NCI-H187 (cell line): Measurements from ENCODE around the gene SLX4IP.

Experiments used
- DNase-seq, 2 experiments: peaks; one replicate each; lab custom pipeline; 2025; lab: John Stamatoyannopoulos, UW

The SLX4IP gene

DNA sequence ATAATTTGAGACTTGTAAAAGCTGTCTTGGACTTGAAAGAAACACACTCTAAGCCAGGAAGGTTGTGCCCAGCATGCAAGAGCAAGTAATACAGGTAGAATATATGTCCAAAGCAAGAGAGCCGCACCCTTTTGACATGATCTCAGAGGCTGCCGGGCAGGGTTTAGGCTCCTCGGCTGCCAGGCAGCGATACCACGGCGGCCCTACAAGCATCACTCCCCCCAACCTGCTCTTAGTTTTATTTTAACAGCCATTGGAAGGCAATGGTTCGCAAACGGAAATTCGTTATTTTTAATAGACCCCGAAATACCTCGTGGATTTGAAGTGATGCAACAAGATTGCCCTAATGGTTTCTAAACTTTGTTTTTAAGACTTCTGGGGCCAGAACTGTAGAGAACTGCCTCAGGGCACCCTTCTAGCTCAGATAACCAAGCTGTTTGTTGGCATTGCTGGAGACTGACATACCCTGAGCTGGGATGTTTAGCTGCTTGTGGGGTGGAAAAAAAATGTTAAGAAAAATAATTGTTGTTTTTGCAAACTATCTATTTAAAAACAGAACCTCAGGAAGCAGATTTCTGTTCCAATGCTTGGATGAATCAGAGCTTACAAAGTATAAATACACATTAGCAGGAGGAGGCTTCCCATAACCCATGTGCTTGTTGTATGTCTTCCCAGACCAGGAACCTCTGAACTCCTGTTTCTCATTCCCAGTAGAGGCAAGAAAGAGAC is 199.7 kb downstream of the SLX4IP start:
- DNase-seq: no peak

DNA sequence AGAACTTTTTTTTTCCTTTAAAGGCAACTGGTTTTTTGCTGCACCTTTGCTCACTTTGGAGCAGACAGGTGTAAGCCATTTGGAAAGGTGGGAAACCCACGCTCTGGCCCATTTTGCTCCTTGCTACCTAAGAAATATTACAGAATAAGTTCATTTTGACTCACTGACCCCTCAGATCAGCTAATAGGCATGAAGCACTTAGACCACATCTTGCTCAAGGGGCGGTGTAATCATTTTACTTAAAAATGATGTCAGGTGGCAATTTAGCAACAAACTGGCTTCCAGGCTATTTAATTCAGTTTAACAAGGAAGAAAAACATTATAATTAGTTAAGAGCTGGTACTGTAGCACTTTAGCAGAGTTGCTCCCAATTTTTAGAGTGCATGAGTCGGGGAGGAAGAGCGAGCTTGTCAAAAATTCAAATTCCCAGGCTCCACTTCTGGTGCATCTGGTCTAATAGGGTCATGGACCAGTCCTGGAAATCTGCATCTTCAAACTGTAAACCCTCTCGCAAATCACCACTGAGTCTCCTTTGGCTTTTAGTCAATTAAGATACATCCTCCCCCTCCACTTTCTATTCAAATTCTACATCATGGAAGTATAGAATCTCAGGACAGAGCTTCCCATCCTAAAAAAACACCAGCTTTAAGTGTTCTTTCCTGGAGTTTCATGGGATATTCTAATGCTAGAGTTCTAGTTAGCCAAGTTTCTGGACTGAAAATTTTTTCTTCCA is 200.5 kb downstream of the SLX4IP start:
- no peak for DNase-seq

DNA sequence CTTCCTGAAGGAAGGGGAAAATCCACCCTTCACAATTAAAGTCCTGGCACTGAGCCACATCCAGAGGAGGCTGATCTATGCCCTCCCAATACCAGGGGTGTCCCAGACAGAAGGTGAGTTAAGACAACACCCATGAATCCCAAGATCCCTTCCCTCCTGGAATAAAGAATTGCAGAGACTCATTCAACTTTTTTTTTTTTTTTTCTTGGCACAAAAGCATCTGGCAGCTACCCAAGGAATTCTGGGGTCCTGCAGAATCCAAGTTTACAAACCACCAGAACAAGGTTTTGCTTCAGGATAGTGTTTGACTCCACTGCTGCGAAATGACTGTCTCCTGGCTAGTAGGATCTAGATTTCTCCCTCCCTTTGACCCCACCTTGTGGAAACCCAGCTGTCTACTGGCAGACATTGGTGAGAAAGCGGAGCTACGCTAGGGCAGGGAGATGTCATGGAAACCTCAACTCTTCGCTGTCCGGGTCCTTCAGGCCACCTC is 201.3 kb downstream of the SLX4IP start:
- no peak for DNase-seq

DNA sequence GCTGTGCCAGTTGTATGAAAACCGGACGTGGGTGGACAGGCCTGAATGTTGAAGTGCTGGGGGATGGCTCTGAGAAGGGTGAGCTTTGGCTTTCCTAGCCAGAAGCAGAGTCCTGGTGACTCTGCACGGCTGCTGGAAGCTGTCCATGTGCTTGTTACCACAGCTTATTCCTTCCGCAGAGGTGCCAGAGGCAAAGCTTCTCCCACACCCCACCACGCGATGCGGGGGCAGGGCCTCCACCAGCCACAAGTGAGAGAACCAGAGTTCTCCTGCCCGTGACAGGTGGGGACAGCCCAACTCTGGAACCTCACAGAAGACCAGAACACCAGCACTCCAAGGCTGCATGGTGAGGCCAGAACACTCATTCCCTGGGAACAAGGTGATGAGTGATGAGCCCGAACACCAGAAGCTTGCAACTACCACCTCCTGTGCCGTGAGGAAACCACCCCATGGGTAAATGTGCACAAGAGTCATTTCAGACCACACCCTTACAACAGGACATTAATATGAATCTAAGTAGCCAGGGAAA is 202.0 kb downstream of the SLX4IP start:
- no peak for DNase-seq

DNA sequence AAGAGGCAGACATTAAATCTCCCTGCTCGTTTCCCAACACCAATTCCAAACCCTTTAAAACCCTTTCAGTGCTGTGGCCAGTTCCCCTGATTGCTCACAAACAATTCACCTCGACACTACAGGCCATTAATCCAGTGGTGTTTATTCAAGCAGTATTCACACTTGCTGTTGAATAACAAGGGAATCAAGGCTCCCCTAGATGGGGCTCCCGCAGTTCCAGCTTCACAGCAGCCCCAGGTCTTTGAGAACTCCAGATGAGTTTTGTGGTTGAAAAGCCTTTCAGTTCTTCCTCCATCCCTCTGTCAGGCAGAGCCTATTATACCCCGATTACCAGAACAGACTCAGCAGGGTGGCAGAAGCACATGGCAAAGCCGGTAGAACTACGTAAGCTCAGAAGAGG is 202.5 kb downstream of the SLX4IP start:
- no peak for DNase-seq

DNA sequence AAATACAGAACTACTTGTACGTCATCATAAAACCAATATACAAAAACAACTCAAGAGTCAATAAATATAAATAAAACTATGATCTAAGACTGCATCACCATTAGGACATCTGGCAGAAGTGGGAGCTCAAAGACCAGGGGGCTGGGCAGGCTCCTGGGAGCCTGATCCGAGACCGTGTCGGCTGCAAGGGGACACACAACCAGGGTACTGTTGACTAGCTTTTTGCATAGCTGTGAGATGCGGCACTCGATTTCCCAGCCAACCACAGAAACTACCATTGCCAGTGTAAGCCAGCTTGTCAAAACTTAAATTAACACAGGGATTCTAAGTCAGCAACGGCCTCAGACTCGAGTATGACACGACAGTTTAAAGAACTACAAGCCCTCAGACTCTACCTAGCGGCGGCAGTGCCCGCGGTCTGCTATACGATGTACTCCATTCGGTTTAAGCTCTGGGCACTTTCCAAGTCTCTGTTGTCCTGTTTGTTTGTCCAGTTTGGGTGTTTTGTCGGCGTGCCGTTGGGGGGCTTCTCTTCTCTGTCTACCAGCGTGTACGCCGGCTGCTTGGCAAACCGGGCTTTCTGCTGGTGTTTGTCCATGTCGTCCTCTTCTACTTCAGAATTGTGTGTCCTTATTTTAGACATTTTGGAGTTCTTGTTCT is 204.1 kb downstream of the SLX4IP start:
- DNase-seq: no peak

DNA sequence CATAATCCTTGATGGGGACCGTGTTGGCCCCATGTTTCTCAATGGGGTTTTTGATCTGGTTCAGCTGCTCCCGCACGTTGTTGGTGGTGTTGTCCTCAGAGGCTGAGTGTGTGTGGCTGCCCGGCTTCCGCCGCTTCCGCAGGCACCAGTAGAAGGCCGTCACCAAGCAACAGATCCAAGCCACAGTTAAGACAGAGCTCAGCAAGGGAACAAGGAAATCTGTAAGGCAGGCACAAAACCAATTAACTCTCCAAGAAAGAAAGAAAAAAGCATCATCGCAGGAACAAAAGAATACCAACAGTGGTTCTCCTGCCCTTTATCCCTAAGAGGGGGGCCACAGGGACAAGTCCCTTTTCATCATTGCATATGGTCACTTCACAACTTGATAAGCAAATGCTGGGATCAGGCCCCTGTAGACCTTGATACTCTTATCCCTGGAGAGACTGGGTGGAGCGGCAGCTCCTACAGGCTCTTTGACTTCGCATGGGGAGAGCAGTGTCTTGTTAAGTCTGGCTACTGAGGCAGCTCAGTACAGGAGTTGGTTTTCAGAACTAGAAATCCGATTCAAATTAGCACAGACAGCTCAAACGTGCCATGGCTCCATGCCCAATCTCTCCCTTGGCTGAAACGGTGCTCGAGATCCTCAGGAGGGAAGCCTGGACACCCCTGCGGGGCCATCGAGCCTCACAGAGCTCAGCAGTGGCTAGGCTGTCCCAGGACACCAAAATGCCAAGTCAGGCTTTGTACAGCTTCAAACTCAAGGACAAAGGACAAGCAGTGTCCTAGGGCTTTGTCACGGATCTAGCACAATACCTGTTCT is 204.8 kb downstream of the SLX4IP start:
- no peak for DNase-seq

DNA sequence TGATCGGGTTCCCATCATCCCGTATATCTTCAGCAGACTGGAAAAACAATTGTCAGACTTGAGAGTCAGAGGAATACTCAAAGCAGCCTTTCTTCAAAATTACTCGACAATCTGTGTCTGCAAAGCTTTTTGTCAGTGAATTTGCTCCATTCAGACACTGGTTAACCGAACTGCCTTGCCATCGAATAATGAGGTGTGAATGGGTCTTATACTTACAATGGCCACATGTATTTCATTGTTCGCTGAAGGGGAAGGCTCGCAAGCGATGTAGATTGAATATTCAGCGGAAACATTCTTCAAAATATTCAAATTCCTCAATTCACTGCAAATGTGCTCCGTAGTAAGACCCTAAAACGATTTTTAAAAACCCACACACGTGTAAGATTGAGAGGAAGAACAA is 205.8 kb downstream of the SLX4IP start:
- DNase-seq: no peak

DNA sequence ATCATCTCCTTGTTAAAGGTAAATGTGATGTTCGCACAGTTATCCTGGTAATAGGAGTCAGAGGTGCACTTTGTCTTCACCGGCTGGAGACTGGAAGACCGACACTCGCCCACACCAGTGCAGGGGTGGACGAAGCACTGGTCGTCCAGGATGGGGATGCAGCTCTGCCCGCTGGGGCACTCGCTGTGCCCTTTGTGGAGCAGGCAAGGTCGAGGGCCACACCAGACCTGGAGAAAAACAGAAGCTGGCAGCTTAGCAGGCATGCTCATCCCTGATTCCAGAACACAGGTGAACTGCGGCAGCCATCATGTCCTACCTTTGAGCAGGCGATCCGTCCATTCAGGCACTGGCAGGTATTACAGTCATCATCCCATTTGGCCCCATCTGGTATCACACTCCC is 206.4 kb downstream of the SLX4IP start:
- DNase-seq: no peak

DNA sequence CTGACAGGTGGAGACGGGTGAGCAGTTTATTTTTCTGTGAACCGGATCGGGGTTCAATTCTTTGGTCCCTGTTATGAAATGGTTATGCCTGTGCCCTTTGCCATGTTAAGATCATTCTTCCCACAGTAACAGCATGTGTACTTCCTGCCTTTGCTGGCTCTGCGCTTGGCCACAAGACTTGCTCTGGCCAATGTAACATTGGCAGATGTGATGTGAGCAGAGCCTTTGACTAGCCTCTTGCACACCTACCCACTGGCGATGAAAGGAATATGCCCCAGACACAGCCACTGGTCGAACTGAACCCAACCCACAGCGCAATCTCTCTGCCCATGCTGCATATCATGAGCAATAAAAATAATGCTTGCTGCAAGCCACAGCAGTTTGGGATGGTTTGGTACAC is 206.8 kb downstream of the SLX4IP start:
- no peak for DNase-seq

DNA sequence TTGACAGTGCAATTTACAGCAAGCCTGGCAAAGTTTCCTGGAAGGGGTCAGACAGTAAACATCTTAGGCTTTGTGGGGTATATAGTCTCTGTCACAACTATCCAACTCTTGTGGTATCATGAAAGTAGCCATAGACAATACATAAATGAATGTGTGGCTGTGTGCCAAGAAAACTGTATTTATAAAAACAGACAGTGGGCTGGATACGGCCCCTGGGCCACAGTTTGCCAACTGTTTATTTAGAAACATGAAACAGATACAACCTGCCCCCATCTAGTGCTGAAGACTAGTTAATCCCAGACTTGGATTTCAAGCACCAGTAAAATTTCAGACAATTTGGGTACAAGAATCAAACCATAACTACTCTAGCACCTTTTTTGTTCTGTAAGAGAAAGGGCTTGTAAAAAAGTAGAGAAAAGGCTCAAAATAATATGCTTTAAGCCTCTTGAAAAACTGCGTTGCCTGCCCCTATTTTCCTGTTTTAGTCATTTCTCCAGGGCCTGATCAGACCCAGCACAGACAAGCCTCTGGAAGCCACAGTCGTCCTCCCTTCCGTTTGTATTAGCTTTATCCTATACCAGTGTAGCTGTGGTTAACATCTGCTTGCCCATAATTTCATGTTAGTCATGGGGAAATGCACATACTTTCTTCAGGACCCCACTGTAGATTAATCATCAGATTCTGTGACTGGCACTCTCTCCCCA is 207.9 kb downstream of the SLX4IP start:
- DNase-seq: no peak

DNA sequence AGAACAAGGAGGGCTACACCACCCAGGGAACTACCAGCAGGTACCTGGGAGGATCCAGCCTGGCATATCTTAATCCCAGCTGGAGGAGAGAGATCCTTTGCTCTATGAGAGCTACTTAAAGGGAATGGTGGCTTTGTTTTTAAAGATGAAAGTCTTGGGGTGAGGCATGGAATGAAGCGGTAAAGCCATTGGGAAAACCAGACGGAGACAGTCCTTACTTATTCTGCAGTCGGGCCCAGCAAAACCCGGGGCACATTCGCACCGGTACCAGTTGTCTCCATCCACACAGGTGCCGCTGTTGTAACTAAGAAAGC is 208.4 kb downstream of the SLX4IP start:
- DNase-seq: no peak

DNA sequence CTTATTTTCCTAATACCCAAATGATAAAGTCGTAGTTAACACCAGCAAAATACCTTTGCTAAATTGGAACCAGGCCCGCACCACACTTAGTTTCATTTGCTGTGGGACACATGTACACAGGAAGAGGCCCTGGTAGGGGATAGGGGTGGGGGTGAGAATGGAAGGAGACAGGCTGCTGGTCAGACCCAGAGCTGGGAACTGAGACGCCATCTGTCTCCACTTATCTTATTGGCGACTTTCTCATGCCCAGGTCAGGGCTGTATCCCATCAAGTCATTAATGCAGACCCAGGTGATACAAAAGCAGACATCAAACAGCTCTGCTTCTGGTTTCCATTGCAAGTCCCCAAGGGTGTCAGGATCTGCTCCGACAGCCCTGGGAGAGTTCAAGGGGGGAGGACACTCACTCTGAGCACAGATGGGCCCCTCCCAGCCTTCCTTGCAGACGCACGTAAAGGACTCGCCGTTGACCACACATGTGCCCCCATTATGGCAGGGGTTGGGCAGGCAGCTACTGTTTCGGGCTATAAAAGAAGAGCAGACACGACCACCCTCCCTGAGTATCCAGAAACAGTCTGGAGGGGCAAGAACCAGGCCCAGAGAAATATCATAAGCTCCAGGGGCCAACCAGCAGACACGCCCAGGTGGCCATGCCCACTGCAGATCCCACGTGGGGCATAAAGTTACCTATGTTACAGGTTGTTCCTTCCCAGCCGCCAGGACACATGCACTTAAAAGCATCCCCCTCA is 209.5 kb downstream of the SLX4IP start:
- no peak for DNase-seq

DNA sequence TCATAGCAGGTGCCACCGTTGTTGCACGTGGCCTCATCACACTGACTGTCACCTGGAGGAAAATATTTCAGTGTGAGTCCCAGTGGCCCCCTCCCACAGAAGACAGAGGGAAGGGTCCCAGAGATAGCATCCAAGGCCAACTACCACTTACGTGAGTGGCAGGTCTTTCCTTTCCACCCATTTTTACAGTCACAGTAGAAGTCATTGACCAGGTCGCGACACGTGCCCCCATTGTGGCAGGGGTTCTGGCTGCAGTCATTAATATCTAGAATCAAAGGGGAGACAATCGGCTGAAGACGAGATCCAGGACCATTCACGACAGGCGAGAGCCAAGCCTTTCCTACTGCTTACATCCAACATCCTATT is 210.1 kb downstream of the SLX4IP start:
- DNase-seq: no peak

DNA sequence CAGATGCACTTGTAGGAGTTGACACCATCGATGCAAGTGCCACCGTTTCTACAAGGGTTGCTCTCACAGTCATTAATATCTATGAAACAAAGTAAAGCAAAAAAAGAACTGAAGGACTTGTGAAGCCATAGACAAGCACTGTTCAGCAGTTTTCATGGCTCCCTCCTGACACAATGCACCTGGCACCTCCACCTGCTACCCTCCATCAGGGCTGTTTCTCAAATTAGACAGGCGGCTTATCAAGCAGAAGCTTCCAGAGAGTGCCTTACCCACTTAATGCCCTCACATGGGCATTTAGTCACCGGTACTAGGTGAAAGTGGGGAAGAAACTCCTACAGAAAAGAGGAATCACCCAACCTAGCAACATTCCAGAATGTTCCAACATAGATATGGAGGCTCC is 210.9 kb downstream of the SLX4IP start:
- DNase-seq: no peak

DNA sequence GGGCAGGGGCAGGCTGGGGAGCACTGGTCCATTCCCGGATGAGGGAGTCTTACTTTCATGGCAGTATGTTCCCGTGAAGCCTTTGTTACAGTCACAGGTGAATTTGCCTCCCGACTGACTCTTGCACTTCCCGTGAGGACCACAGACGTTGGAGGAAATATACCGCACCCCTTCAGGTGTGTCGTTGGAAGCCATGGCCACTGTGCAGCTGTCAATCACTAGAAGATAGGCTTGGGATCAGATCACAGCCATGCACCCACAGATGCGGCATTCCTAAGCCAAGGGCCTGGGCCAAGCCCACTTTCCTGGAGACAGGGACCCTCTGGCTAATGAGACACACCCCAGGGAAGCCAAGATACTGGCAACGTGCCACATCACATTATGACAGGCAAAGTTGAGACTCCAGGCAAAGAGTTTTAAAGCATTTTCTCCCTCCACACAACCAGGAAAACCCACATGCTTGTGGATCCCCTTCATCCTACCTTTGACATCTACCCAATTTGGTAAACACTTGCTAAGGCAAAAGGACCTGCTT is 211.8 kb downstream of the SLX4IP start:
- DNase-seq: no peak

DNA sequence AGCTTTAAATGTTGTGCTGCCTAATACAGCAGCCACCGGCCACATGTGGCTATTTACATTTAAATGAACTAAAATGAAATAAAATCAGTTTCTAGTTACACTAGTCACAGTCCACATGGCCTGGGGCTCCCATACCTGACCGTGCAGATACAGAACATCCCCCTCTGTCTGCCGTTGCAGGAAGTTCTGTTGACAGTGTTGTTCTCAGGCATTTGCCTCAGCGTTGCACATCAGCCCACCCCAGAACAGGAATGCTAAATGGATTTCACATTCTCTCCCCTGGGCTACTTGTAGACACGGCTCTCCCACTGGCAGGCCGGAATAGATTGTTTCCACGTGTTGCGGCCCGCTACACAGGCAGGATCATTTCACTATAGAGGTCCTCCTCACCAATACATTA is 212.4 kb downstream of the SLX4IP start:
- DNase-seq: no peak

DNA sequence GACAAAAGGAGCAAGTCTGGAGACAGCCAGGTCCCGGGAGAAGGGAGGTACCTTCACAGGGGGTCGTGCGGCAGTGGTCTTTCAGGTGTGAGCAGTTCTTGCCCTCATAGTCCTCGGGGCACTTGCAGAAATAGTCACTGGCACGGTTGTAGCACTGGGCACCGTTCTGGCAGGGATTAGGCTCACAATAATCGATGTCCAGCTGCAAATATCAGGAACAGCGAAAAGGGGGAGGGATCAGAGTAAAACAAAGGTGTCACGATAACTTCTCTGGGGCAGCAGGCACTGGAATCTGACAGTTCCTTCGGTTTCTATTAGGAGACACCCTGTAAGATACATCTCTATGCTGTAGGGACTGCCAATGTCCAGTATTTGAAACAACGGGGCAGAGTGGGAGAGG is 212.8 kb downstream of the SLX4IP start:
- no peak for DNase-seq

DNA sequence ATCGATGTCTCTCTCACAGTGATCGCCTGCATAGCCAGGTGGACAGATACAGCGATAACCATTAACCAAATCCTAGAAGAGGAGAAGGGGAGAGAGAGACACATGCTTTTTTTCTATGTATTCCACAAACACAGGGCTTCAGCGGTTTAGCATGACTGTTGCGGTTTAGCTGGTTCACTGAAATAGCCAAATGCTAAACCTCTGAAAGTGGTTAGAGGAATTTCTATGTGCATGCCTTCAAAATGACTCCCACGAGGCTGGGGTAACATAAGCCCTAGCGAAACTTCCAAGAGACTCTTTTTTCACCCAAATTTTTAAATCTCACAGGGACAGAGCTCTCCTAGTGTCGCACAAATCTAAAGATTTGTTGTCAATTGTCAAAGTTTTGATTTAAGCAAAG is 213.5 kb downstream of the SLX4IP start:
- DNase-seq: no peak

DNA sequence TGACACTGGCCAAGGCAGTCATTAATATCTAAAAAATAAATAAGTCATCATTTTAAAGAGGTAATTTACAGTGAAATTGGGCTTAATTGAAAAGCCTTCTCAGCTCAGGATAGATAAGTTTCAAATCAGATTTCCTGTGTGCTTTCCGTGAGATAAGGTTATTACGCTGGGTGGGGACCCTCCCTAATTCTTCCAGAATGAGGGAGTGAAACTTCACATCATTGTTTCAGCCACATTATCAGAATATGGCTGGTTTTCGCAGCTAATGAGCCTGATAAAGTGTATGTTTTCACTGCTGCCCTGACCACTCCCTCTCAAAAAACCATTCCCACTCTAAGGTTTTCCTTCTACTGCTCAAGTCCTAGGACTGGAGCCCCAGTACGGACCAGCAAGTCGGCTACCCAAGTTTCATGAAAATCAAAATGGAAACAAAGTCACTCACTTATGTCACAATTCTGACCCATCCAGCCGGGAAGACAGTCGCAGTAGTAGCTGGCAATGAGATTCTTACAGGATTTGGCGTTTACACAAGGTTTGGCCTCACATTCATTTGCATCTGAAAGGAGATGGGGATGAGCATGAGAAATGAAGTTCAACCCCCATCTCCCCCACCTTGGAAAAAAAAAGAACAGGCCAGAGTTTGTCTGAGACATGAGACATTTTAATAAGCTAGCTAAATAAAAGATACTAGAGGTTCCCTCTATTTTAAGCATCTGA is 214.1 kb downstream of the SLX4IP start:
- DNase-seq: no peak
